ENCODE measurements around the gene TPD52L3. TPM values are rescaled to one million over a fixed set of nuclear protein-coding genes. Genes with fewer than 3 reads are reported as not detected.

The TPD52L3 gene
- total and polyA plus RNA-seq, 2 of the 4 experiments (the other 2 are of a cell fraction): not detected

GRCh38 chr9:6356904-6357303, 28.7 kb downstream of the TPD52L3 start:
- in situ Hi-C loops (cut with MboI; ENCODE audit: low sequenced_read_pairs): no loop called here
- H3K4me2 ChIP-seq (ENCODE audit: low read depth, low read length): no peak overlapping the region

More at GRCh38 chr9:6356904-6357303, 28.7 kb downstream of the TPD52L3 start:
- no peak overlapping the region for H2AK5ac ChIP-seq (ENCODE audit: low read depth, low read length)
- no peak for ATAC-seq (ENCODE audit: low read depth)
- no peak overlapping the region for H2BK5ac ChIP-seq (ENCODE audit: low read depth, low read length, poor library complexity, severe bottlenecking)
- peaks cover 0 to 5% of the 10 kb centered on the region in 2 experiments; a peak in 1 of 4 replicates for H3K79me1 ChIP-seq (ENCODE audit: low read depth in 1 of 2, low read length in 2 of 2)
- DNase-seq: no peak
- no peaks in the 10 kb centered on the region for H4K20me1 ChIP-seq (ENCODE audit: insufficient read depth, low read length)
- no peak for TF ChIP-seq RFX5 (IDR thresholded peaks at IDR 0.05; ENCODE audit: low read depth, low read length)
- no peak for TF ChIP-seq MAZ (IDR thresholded peaks at IDR 0.05; ENCODE audit: borderline replicate concordance, low read depth, low read length)
- TF ChIP-seq POLR2A (IDR thresholded peaks at IDR 0.05; ENCODE audit: low read depth, low read length): no peak
- no peak for TF ChIP-seq SMC3 (IDR thresholded peaks at IDR 0.05; ENCODE audit: low read depth, low read length)
- TF ChIP-seq NFE2L2 (IDR thresholded peaks at IDR 0.05; ENCODE audit: low read depth, low read length): no peak
- TF ChIP-seq MXI1 (IDR thresholded peaks at IDR 0.05; ENCODE audit: borderline replicate concordance, low read depth, low read length): no peak
- TF ChIP-seq RAD21 (IDR thresholded peaks at IDR 0.05; ENCODE audit: low read length): no peak
- TF ChIP-seq CEBPB (IDR thresholded peaks at IDR 0.05; ENCODE audit: low read depth, low read length): no peak
- no peak for TF ChIP-seq BHLHE40 (IDR thresholded peaks at IDR 0.05; ENCODE audit: low read depth, low read length)
- TF ChIP-seq MAFK (IDR thresholded peaks at IDR 0.05; ENCODE audit: low read depth, low read length): no peak
- no peak for TF ChIP-seq CTCF (conservative IDR thresholded peaks at IDR 0.05; ENCODE audit: low read depth, low read length)
- no peak for TF ChIP-seq RCOR1 (IDR thresholded peaks at IDR 0.05; ENCODE audit: insufficient replicate concordance, low read length)
- no peak for TF ChIP-seq ELK1 (IDR thresholded peaks at IDR 0.05; ENCODE audit: borderline replicate concordance, low read depth, low read length)
- no peak for TF ChIP-seq USF2 (IDR thresholded peaks at IDR 0.05; ENCODE audit: low read depth, low read length)
- TF ChIP-seq FOS (IDR thresholded peaks at IDR 0.05; ENCODE audit: low read depth, low read length): no peak
- TF ChIP-seq CHD1 (IDR thresholded peaks at IDR 0.05; ENCODE audit: low read depth, low read length): no peak
- peak overlapping the region; percentile 7; the same call in 1 of the 2 replicates for H3K23ac ChIP-seq (ENCODE audit: low read depth, low read length)
- no CpG with 5 or more reads among the region's 1 CpG for WGBS, 2 experiments (ENCODE audit: extremely low coverage in 2 of 2, insufficient read length in 1 of 2)
- peak overlapping the region; percentile 44; the same call in 1 of the 2 replicates for H3K14ac ChIP-seq (replicated peaks; ENCODE audit: low read depth, low read length)
- H3K18ac ChIP-seq (ENCODE audit: low read depth, low read length): no peak overlapping the region
- peaks cover 8% of the 10 kb centered on the region; the same call in 1 of the 2 replicates for H3K9me1 ChIP-seq (ENCODE audit: insufficient read depth, low read length)
- peak overlapping the region; percentile 49; the same call in 1 of the 2 replicates for H2BK20ac ChIP-seq (ENCODE audit: low read depth, low read length)
- ChIA-PET POLR2A (ENCODE audit: unreplicated experiment) (no interaction called here), CTCF (interaction anchor here (0.6 kb wide), 1 partner anchor 211 kb away, joined by 3 read pairs; no protein-coding TSS in a partner anchor)
- no peaks in the 10 kb centered on the region for H3K36me3 ChIP-seq (ENCODE audit: control insufficient read depth, insufficient read depth, low read length)
- intact Hi-C loops (cut with micrococcal nuclease) (loop anchor here (10.0 kb wide), 1 partner anchor 138 kb away; no protein-coding TSS in a partner anchor), dilution Hi-C loops (cut with HindIII; ENCODE audit: low sequenced_read_pairs, unreplicated experiment) (no loop called here)
- H3K27me3 ChIP-seq (ENCODE audit: control insufficient read depth, insufficient read depth, low read length): no peaks in the 10 kb centered on the region
- H2BK15ac ChIP-seq (ENCODE audit: low read depth, low read length): no peak overlapping the region; the same call in 2 of the 3 replicates
- no peak overlapping the region for H2AFZ ChIP-seq (replicated peaks; ENCODE audit: low read length, poor library complexity)
- no peak overlapping the region; the same call in 1 of the 2 replicates for H3K4ac ChIP-seq (ENCODE audit: low read depth, low read length)
- no peak overlapping the region for H3K9ac ChIP-seq (ENCODE audit: low read depth, low read length)
- H3K9me3 ChIP-seq (ENCODE audit: control insufficient read depth, insufficient read depth, low read length): no peaks in the 10 kb centered on the region
- H4K8ac ChIP-seq (ENCODE audit: low read depth in 2 of 2, low read length in 2 of 2): no peak overlapping the region
- H4K5ac ChIP-seq (ENCODE audit: low read depth, low read length): no peak overlapping the region; the same call in 1 of the 2 replicates
- no peak overlapping the region for H3K27ac ChIP-seq (ENCODE audit: insufficient read depth, low read length)
- H3K4me1 ChIP-seq (ENCODE audit: control insufficient read depth, insufficient read depth, low read length): peaks cover 8% of the 10 kb centered on the region
- H2BK120ac ChIP-seq (ENCODE audit: low read depth, low read length): peak overlapping the region; percentile 68
- H3K4me3 ChIP-seq (ENCODE audit: insufficient read depth, low read depth, low read length): no peak overlapping the region
- H4K91ac ChIP-seq (ENCODE audit: insufficient read depth, low read depth, low read length): no peak overlapping the region; the same call in 1 of the 2 replicates
- BruUV-seq (replicated peaks): no TSS peak
- no peak overlapping the region for H2AK9ac ChIP-seq (replicated peaks; ENCODE audit: low read depth, low read length, poor library complexity)
- H3K56ac ChIP-seq (ENCODE audit: extremely low read depth, insufficient read depth, low read length): no peak overlapping the region

All from IMR-90 (cell line).